NCI-H774 (cell line): ENCODE data around the gene IGF2R.
"Not testable (repeated sequence)": the region's sequence is repeated elsewhere in the genome, so short reads cannot be mapped to it uniquely, and the experiment has no call there.

ENCODE experiments used
- DNase-seq: peaks from one replicate; lab custom pipeline; 2025; lab: John Stamatoyannopoulos, UW

IGF2R gene

GRCh38 chr6:159996626-159997497 is 28.0 kb downstream of the IGF2R start:
- DNase-seq: no peak

GRCh38 chr6:159997498-159998101 is 28.7 kb downstream of the IGF2R start:
- no peak for DNase-seq

- no peak for DNase-seq
Measured at GRCh38 chr6:159998538-159998937, 29.7 kb downstream of the IGF2R start.

GRCh38 chr6:159999240-159999671 is 30.4 kb downstream of the IGF2R start:
- DNase-seq: no peak

GRCh38 chr6:160000280-160000704 is 31.4 kb downstream of the IGF2R start:
- DNase-seq: no peak

- not testable (repeated sequence) for DNase-seq
Measured at GRCh38 chr6:160000893-160001427, 32.1 kb downstream of the IGF2R start.

- DNase-seq: no peak
Measured at GRCh38 chr6:160002882-160003281, 34.0 kb downstream of the IGF2R start.

- DNase-seq: no peak
Measured at GRCh38 chr6:160004018-160004417, 35.1 kb downstream of the IGF2R start.

GRCh38 chr6:160004419-160005175 is 35.7 kb downstream of the IGF2R start:
- DNase-seq: no peak

GRCh38 chr6:160005211-160005610 is 36.3 kb downstream of the IGF2R start:
- no peak for DNase-seq

GRCh38 chr6:160005861-160006540 is 37.1 kb downstream of the IGF2R start:
- no peak for DNase-seq

GRCh38 chr6:160007145-160007544 is 38.3 kb downstream of the IGF2R start:
- DNase-seq: no peak

GRCh38 chr6:160007611-160008010 is 38.7 kb downstream of the IGF2R start:
- DNase-seq: no peak

- DNase-seq: no peak
Measured at GRCh38 chr6:160010067-160010466, 41.2 kb downstream of the IGF2R start.

GRCh38 chr6:160013987-160014868 is 45.3 kb downstream of the IGF2R start:
- DNase-seq: peak; percentile 35

- DNase-seq: no peak
Measured at GRCh38 chr6:160014869-160015182, 45.9 kb downstream of the IGF2R start.

- no peak for DNase-seq
Measured at GRCh38 chr6:160015778-160016684, 47.1 kb downstream of the IGF2R start.

- no peak for DNase-seq
Measured at GRCh38 chr6:160022101-160022500, 53.2 kb downstream of the IGF2R start.

GRCh38 chr6:160022793-160023192 is 53.9 kb downstream of the IGF2R start:
- DNase-seq: no peak

- no peak for DNase-seq
Measured at GRCh38 chr6:160024152-160024551, 55.3 kb downstream of the IGF2R start.
